A549 treated with dexamethasone at 1 μM for 4 hours (cell line): ENCODE results near the gene TMEM150C. TPM values are rescaled to one million over a fixed set of nuclear protein-coding genes. Genes with fewer than 3 reads are reported as not detected.

Experiments used
- total RNA-seq: library from RNA; stranded (reverse); fragments of 200-300 nt; extraction: Qiagen RNA extraction; gene quantifications from 5 replicates; pipeline ENCODE4 v1.2.3, GENCODE V29; 2022

The TMEM150C gene
- 0.59 to 1.2 TPM (median 0.94 TPM) in 5 replicates for total RNA-seq

DNA sequence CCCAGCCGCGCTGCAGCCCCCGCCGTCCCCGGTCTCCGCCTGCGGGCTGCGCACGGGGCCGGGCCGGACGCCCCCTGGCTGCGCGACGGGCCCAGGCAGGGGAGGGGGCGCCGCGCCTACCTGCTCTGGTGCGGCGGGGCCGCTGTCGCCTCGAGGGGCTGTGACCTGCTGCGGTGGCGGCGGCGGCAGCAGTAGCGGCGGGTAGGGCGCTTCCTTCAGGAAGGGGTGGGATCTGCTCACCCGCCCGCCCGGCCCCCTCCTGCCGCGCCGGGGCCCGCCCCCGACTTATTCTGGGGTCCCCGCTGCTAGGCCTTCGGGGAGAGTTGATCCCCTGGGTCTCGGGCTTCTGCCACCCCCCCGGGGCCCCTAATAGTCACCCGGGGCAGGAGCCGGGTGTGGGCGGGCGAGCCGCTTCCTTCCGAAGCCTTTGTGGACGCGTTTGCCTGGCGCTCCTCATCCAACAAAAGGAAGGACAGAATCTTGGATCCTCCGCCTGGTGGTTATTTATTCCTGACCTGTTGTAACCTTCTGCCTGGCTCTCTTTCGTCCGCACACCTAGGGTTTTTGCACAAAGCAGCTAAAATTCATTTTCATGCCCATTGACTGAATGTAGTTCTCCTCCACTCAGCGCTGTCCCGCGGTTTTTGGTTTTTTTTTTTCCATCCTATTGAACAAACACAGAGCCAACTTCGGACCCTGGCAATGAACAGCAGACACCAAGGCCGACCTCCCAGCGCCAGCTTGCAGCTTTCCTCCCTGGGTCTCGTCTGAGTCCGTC is at the start of gene TMEM150C:
TMEM150C (minus strand) TSS at position 203 of the 778 bp plus-strand sequence. CDS start 57,331 bp downstream, outside the sequence.

Other genes with a start within 250 kb of the TMEM150C start
- 268 to 366 TPM (median 279 TPM) in 5 replicates for gene HNRNPD, start 188.0 kb downstream of the TMEM150C start, total RNA-seq
- 252 to 423 TPM (median 301 TPM) in 5 replicates for gene HNRNPDL, start 131.5 kb downstream of the TMEM150C start, total RNA-seq
- 28.3 to 32.2 TPM (median 30.7 TPM) in 5 replicates for gene ENOPH1, start 131.4 kb downstream of the TMEM150C start, total RNA-seq
- 6.3 to 8.2 TPM (median 7.7 TPM) in 5 replicates for gene SCD5, start 236.8 kb upstream of the TMEM150C start, total RNA-seq